ENCODE data around the gene C2orf49. TPM values are rescaled to one million over a fixed set of nuclear protein-coding genes. Genes with fewer than 3 reads are reported as not detected.

C2orf49 gene
- total and polyA plus RNA-seq, 2 experiments from 2014 or later: 19.2 to 37.9 TPM

GRCh38 chr2:105375001-105375561 is 37.7 kb downstream of the C2orf49 start:
- Histone ChIP-seq H3K4me3 (no peak overlapping the region), H3K36me3 (peaks cover 72% of the 10 kb centered on the region), H3K27me3 (no peaks in the 10 kb centered on the region), H3K4me1 (ENCODE audit: low read depth) (peaks cover 56% of the 10 kb centered on the region), H3K9me3 (ENCODE audit: low read depth) (no peaks in the 10 kb centered on the region), H3K27ac (peak overlapping the region; percentile 80)
- peak in 1 of 2 donors; percentile 89 for DNase-seq (ENCODE audit: low read depth in 1 of 2, low spot score in 1 of 2)
- TF ChIP-seq, protein P1, sequence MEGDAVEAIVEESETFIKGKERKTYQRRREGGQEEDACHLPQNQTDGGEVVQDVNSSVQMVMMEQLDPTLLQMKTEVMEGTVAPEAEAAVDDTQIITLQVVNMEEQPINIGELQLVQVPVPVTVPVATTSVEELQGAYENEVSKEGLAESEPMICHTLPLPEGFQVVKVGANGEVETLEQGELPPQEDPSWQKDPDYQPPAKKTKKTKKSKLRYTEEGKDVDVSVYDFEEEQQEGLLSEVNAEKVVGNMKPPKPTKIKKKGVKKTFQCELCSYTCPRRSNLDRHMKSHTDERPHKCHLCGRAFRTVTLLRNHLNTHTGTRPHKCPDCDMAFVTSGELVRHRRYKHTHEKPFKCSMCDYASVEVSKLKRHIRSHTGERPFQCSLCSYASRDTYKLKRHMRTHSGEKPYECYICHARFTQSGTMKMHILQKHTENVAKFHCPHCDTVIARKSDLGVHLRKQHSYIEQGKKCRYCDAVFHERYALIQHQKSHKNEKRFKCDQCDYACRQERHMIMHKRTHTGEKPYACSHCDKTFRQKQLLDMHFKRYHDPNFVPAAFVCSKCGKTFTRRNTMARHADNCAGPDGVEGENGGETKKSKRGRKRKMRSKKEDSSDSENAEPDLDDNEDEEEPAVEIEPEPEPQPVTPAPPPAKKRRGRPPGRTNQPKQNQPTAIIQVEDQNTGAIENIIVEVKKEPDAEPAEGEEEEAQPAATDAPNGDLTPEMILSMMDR (IDR thresholded peaks at IDR 0.05; ENCODE audit: low read depth, low read length): no peak

GRCh38 chr2:105376010-105376409 is 38.7 kb downstream of the C2orf49 start:
- peaks cover 63% of the 10 kb centered on the region for H3K4me1 ChIP-seq (ENCODE audit: low read depth)
- H3K27ac ChIP-seq: peak overlapping the region; percentile 80
- no peak overlapping the region for H3K4me3 ChIP-seq
- H3K27me3 ChIP-seq: no peaks in the 10 kb centered on the region
- no peak for DNase-seq (ENCODE audit: low read depth in 1 of 2, low spot score in 1 of 2)
- no peaks in the 10 kb centered on the region for H3K9me3 ChIP-seq (ENCODE audit: low read depth)
- TF ChIP-seq, protein P1 (IDR thresholded peaks at IDR 0.05; ENCODE audit: low read depth, low read length): no peak
- peaks cover 74% of the 10 kb centered on the region for H3K36me3 ChIP-seq

DNA sequence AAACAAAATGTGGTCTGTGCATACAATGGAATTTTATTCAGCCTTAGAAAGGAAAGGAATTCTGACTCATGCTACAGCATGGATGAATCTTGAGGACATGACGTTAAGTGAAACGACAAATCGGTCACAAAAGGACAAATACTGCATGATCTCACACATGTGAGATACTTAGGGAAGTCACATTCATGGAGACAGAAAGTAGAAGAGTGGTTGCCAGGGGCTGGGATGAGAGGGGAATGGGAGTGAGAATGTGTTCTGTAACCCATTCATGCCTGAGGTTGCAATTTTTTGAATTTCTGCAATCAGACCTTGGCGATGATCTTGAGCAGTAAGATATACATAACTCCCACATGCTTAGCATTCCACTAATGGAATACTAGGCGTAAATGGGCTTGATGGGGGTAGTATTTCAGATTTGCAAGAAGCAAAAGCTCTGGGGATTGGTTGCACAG is 39.5 kb downstream of the C2orf49 start:
- Histone ChIP-seq H3K27me3 (no peaks in the 10 kb centered on the region), H3K36me3 (peaks cover 74% of the 10 kb centered on the region), H3K27ac (peak overlapping the region; percentile 80), H3K9me3 (ENCODE audit: low read depth) (no peaks in the 10 kb centered on the region), H3K4me1 (ENCODE audit: low read depth) (peaks cover 68% of the 10 kb centered on the region), H3K4me3 (no peak overlapping the region)
- TF ChIP-seq, protein P1 (IDR thresholded peaks at IDR 0.05; ENCODE audit: low read depth, low read length): no peak
- peak in 1 of 2 donors; percentile 87 for DNase-seq (ENCODE audit: low read depth in 1 of 2, low spot score in 1 of 2)

GRCh38 chr2:105377871-105378270 is 40.5 kb downstream of the C2orf49 start:
- Histone ChIP-seq H3K36me3 (peaks cover 72% of the 10 kb centered on the region), H3K27ac (peak overlapping the region; percentile 80), H3K4me3 (no peak overlapping the region), H3K4me1 (ENCODE audit: low read depth) (peaks cover 69% of the 10 kb centered on the region), H3K27me3 (no peaks in the 10 kb centered on the region), H3K9me3 (ENCODE audit: low read depth) (no peaks in the 10 kb centered on the region)
- TF ChIP-seq, protein P1 (IDR thresholded peaks at IDR 0.05; ENCODE audit: low read depth, low read length): no peak
- no peak for DNase-seq (ENCODE audit: low read depth in 1 of 2, low spot score in 1 of 2)

- Histone ChIP-seq H3K4me1 (ENCODE audit: low read depth) (peaks cover 74% of the 10 kb centered on the region), H3K9me3 (ENCODE audit: low read depth) (no peaks in the 10 kb centered on the region), H3K27me3 (no peaks in the 10 kb centered on the region), H3K27ac (peak overlapping the region; percentile 80), H3K4me3 (no peak overlapping the region), H3K36me3 (peaks cover 72% of the 10 kb centered on the region)
- no peak for DNase-seq (ENCODE audit: low read depth in 1 of 2, low spot score in 1 of 2)
- TF ChIP-seq, protein P1 (IDR thresholded peaks at IDR 0.05; ENCODE audit: low read depth, low read length): no peak
Measured at GRCh38 chr2:105378276-105378840, 41.0 kb downstream of the C2orf49 start.

All from cardiac muscle cell (in vitro differentiated cells and primary cell).